Activated CD8-positive, alpha-beta memory T cell treated with anti-CD3 and anti-CD28 coated beads, Interleukin-2, amount 50 U/mL, for 24 hours (primary cell): ENCODE data around the gene PRRC2A.

ENCODE experiments used
- DNase-seq: peaks from one replicate; pipeline ENCODE4 v3.0.0-alpha.2; 2020; ENCODE audit errors: extremely low read depth

PRRC2A gene

DNA sequence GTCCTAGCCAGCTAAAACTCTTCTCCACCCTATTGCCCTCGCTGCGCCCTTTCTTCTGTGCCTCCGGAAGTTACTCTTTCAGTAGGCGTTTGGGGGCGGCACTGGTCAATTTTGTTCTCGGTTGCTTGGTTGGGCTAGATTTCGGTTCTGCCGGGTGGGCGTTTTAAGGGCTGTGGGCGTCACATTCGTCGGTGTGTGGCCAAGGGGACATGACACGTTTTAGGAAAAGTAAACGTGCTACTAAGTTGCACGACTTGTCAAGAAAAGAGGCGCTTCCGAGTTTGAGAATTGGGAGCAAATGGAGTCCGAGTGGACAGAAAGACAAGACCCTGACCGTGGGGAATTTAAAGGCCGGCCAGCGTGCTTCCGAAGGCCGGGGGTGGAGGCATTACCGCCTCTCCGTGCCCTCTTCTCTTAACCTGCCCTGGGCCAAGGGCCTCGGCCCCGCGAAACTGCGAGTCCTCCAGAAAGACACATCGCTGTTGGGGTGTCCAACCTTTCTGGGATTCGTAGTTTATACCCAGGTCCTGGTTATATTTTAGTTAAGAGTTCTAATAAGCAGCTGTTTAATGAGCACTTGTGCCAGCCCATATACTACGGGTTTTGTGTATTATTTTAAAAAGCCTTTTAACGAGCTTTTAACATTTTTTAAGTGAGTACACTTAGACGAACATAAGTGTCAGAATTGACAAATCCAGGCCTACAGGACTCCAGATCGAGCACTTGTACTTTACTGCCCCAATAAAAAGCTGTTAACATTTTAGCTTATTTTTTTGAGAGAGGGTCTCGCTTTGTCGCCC is 32.6 kb downstream of the PRRC2A start:
- DNase-seq: peak; percentile 74

DNA sequence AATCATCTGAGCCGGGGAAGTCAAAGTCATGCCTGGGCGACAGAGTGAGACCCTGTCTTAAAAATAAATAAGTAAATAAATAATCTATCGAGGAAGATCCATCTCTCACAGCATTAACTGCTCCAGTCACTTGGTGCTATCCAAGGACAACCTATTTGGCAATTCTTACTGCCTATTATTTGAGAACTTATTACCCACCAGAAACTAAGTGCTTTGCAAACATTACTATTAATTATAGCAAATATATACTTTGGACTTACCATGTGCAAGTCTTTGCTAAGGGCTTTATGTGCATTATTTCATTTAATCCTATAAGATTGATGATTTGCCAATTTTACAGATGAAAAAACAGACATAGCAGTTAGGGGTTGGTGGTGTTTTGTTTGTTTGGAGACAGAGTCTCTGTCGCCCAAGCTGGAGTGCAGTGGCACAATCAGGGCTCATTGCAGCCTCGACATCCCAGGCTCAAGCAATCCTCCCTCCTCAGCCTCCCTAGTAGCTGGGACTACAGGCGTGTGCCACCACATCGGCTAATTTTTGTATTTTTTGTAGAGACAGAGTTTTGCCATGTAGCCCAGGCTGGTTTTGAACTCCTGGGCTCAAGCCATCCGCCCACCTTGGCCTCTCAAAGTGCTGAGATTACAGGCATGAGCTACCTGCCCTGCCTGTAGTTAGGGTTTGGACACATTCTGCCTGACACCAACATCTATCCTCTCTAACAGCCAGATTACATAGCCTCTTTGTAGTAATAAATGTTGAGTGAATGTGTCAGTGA is 34.2 kb downstream of the PRRC2A start:
- no peak for DNase-seq

DNA sequence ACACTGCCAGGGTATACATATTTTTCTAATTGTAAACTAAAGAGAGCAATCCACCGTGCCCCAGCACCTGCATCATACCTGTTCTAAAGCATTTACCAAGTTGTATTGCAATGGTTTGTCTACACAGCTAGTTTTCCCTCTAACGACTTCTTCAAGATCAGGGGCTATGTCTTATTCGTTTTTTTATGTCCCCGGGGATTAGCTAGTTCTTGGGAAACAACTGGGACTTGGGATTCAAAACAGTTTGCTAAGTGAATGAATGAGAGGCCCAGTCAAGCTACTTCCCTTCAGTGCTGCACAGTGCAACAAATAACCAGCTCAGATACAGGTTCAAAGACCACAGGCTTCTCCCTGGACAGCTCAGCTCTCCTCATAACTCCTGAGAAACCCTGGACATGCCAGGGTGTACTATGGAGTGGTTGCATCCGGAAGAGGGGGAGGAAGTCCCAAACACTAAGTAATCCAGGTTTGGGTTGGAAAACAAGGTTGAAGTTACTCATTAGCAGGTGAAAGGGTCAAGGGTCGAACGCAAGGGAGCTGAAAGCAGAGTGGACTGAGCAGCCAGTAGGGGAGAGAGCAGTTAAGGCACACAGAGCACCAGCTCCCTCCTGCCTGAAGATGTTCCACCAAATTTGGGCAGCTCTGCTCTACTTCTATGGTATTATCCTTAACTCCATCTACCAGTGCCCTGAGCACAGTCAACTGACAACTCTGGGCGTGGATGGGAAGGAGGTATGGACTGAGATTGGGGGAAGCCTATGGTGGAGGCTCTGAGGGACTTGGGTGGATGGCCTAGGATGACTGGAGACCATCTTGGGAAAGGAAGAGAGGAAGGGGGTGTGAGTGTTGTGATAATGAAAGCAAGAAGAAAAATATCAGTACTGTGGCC is 35.1 kb downstream of the PRRC2A start, which contains the start of gene APOM:
APOM (plus strand) TSS at position 546 of the 889 bp plus-strand sequence; CDS start at position 619, 73 bp downstream.
- DNase-seq: no peak

DNA sequence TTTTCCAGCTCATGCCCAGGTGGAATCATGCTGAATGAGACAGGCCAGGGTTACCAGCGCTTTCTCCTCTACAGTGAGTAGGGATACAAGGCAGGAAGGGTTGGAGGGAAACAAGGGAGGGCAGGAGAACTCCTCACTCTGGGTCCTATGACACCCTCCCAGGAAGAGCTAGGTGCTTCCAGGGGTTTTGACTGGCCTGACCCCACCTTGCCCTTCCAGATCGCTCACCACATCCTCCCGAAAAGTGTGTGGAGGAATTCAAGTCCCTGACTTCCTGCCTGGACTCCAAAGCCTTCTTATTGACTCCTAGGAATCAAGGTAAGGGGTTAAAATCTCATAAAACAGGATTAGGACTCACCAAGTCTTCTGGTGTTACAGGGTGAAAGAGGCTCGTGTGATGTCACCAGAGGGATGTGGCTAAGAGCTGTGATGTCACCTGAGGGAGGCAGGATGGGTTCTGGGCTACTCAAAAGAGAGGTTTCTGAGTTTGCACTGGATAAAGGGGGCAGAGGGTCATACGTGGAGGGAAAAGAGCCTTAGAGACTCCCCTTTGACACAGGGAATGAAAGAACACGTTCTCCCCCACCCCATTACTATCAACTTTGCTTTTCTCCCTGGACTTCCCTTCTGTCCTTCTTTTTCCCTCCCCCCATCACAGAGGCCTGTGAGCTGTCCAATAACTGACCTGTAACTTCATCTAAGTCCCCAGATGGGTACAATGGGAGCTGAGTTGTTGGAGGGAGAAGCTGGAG is 37.1 kb downstream of the PRRC2A start:
- no peak for DNase-seq

DNA sequence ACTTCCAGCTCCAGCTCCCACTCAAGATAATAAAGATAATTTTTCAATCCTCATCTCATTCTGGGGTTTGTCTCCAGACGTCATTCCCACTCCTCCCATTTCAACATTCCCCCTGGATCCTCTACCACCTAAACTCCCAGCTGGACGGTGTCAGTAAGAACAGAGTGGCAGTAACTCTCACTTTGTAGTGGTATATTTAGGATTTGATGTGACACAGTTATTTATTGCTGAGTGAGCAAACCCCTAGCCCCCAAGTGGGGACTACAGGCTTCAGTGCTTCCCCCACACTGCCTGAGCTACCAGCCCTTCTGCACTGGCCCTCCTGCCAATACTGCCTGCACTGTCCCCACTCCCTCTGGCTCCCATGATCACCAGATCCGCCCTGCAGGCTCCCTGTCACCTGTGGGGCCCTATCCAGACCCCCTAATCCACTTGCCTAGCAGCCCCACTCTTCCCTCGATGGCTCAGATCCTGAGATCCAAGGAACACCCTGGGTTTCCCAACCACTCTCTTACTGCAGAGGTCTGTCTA is 37.7 kb downstream of the PRRC2A start:
- DNase-seq: no peak

DNA sequence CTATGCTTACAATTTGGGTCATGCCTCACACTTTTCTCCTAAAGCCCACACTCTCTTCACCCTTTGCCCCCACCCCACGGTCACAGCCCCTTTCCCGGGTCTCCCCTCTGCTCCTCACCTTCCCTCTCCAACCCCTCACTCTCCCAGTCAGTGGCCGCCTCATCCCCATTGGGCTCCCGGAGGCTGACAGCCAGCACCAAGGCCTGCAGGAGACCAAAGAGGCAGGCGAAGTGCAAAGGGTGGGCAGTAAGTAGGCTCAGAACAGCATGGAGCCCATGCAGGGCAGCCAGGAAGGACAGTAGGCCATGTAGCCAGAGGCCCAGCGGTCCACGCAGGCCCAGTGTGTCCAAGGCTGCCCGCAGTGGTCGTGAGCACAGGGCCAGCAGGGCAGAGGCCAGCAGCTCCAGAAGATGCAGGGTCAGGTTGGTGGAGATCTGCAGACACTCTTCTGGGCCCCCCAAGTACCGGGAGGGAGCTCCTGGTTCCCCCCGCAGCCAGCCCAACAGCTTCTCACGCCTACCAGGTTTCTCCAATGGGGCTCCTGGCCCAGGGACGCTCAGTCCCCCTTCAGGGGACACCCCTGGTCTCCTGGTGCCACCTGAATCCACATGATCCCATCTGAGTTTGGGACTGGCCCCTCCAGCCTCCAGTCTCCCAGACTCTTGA is 38.6 kb downstream of the PRRC2A start:
- no peak for DNase-seq

DNA sequence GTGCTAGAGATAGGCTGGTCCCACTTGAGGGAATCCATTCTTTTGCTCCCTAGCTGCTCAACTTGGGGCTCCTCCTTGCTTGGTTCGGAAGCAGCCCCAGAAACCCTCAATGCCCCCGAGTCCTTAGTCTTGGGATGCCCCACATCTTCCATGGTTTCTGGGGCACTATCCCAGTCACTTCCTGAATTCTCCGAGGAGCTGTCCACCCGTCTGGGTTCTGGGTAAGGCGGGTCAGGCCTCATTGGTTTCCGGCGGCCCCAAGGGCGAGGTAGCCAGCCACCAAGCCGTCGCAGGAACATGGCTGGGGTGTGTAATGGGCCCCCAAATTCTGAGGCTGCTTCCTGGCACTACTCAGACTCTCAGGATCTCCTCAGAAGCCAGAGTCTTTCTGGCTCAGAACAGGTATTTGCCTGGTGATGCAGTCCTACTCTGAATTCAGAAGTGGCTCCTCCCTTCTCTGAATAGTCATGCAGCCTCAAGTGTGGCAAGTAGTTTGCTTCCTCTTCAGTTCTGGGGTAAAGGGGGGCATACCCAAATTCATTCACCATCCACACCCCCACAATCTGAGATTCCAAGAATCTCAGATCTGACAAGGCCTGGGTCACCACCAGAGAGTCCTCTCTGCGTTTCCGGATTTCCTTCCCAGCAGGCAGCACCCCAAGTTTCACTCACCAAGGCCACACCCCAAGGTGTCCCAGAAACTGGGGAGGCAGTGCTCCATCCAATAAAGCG is 39.3 kb downstream of the PRRC2A start:
- no peak for DNase-seq

DNA sequence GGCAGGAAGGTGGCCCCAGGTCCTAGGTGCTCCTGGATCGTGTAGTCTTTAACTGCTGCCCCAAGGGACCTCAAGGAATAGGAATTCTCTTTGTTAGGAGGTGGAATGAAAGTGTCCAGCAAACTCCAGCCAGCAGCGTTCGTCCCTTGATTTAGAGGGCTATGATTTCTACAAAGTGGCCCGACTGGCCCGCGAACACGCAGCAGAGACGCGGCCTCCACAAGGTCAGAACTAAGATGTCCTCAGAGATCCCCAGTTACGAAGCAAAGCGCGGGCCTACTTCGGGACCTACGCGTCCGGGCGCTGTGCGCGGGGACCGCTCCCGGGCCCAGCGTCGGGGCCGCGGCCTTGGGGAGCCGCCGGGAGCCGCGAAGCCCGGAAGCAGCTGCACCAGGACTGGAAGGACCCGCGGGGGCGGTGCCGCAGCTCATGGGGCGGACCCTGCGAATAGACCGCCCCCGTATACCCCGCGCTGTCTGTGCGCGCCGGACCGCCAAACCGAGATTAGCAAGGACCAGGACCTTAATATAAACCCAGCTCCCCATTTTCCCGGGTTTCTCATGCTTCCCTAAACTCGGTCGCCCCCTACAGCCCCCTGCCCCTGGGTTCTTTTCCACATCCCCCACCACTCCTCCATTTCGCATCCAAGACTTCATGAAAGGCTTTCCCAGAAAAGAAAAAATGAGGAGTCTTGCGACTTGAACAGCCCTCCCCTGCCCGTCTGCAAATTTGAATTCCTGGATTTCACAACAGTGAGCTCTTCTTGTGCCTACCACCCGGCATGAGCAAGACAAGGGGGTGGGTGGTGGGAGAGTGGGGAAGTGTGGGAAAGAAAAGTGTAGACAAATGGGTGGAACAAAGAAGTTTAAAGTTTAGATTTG is 40.1 kb downstream of the PRRC2A start, which contains the start of gene C6orf47:
C6orf47 (minus strand) TSS at position 398 of the 881 bp plus-strand sequence. CDS start 831 bp downstream, outside the sequence.
- no peak for DNase-seq

DNA sequence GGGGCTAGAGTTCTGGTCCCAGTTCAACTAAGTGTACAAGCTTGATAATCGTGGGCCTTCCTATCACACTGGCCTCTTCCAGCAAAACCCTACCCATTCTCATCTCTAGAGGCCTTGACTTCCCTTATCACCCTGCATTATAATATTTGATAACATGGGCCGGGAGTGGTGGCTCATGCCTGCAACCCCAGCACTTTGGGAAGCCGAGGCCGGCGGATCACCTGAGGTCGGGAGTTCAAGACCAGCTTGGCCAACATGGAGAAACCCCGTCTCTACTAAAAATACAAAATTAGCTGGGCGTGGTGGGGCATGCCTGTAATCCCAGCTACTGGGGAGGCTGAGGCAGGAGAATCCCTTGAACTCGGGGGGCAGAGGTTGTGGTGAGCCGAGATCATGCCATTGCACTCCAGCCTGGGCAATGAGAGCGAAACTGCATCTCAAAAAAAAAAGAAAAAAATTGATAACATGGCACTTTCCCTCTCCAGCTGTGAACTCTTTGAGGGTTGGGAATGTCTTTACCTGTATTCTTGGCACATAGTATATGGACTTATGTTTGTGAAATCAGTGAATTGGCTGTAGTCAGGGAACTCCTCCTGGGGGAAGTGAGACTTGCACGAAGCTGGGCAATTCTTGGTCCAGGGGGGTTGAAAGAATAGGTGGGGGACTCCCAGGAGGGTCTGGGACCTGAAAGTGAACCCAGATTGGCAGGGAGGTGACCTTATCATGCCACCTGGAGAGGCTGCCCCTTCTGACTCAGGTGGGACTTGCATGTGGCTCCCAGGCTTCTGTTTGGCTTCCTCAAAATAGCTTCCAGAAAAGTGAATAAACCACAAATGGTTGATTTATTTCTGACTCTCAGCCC is 41.0 kb downstream of the PRRC2A start:
- no peak for DNase-seq

DNA sequence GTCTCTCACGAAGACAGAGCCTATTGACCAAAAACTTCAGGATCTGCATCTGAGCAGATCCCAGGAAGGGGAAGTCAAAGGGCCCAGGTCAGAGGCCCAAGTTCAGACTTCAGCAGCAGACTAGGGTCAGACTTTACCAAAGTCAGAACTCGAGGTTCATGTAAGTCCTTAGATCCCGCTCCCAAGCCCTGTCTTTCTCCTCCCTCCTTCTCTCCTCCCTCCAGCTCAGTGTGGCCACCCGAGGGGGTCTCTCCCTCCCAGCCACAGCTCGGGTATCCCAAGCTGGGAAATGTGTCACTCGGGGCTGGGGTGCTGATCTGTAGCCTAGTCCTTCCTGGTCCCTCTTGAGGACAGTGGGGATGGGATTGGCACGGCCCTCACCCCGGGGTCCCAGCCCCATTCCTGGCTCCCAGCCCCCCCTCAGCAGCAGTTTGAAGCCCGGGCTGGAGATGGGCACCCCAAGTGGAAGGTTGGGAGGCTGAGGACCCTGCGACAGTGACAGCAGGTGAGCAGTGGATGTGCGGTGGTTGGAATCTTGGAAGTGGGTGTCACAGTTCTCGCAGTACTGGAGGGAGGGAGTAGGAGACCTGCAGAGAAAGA is 41.7 kb downstream of the PRRC2A start:
- no peak for DNase-seq

DNA sequence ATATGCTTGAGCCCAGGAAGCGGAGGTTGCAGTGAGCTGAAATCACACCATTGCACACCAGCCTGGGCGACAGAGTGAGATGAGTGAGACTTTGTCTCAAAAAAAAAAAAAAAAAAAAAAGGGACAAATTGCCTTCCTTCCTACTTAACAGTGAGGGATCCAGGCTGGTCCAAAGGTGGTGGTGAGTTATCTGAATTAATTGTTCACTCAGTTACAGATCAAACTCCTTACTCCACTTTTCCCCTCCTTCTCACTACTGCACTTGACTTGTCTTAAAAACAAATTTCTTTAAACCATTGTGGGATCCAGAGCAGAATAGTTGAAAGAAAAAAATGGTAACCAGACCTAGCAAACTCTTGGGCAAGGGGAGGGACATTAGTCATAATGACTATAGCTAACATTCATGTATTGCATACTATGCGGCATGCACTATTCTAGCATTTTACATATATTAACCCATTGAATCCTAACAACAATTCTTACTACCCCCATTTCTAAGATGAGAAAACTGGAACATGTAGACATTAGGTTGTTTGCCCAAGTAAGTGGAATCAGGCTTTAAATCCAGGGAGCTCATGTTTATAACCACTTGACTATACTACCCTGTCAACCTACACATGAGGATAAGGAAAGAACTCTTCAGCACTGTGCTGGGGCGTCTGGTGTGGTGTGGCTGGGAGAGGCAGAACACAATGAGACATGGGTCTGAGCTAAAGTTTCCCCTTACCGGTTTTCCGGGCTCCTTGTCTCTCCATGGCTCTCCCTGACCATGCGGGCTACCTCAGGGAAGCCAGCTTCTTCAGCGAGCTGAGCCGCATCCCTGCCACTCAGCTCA is 42.8 kb downstream of the PRRC2A start:
- DNase-seq: no peak

DNA sequence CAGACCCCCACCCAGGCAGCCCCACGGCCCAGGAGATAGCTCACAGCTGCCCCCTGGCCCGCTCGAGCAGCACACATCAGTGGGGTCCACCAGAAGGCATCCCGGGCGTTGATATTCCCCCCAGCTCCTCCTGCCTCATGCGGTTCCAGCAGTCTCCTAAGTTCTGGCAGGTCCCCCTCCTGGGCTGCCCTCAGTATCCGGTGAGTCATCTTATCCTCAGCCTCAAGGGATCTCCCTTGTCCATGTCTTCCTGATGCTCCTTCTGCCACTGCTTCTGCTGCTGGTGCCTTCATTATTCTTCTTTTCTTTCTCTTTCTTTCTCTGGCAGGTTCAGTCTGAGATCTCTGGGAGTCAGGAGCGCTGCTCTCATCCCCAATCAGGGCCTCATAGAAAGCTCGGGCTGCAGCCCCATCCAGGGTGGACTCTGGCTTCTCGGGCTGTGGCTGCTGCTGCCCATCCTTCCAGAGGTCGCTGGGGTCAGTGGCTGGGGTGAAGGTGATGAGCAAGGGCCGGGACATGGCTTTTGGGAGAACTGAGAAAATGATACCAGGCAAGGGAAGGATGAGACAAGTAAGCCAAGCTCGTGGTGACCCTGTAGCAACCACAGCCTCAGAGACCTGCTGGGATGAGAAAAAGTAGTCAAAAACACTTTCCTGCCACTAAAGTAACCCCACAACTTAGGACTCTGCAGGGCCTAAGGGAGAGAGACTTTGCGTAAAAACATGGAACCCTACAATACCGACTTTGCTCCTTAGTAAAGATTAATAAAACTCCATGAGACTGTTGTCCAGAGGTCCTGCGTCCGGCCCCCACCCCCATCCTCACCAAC is 43.7 kb downstream of the PRRC2A start:
- DNase-seq: no peak

DNA sequence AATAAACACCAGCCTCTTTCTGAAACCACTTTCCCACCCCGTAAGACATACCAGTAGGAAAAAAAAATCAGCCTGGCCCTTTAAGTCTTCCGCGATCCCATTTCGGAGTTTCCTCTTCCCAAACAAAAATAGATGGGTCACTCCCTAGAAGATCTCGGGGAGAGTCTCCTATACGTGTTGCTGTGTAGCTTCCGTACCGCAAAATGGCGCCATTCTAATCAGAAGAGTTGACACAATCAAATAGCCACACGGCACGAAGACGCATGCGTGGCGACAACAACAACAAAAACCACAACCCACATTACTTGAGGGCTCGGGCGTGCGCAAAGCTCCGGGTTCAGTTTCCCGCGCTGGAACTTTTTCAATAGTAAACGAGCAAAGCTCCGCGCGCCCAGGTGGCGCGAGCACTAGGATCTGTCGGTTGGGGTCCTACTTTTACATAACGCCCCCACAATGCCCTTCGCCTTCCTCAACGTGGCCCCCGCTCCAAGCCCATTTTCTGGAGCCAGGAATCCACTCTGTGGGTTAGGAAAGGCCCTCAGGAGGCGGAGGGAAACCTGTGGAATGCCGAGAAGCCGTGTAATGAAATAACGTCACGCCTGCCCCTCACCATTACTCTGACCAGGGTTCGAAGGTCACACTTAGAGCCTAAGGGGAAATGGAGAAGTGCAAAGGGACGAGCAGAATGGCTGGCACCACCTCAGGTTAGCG is 44.4 kb downstream of the PRRC2A start, which contains the start of gene GPANK1:
GPANK1 (minus strand) TSS at position 208 of the 711 bp plus-strand sequence. CDS start 519 bp downstream, outside the sequence.
- peak; percentile 81 for DNase-seq

DNA sequence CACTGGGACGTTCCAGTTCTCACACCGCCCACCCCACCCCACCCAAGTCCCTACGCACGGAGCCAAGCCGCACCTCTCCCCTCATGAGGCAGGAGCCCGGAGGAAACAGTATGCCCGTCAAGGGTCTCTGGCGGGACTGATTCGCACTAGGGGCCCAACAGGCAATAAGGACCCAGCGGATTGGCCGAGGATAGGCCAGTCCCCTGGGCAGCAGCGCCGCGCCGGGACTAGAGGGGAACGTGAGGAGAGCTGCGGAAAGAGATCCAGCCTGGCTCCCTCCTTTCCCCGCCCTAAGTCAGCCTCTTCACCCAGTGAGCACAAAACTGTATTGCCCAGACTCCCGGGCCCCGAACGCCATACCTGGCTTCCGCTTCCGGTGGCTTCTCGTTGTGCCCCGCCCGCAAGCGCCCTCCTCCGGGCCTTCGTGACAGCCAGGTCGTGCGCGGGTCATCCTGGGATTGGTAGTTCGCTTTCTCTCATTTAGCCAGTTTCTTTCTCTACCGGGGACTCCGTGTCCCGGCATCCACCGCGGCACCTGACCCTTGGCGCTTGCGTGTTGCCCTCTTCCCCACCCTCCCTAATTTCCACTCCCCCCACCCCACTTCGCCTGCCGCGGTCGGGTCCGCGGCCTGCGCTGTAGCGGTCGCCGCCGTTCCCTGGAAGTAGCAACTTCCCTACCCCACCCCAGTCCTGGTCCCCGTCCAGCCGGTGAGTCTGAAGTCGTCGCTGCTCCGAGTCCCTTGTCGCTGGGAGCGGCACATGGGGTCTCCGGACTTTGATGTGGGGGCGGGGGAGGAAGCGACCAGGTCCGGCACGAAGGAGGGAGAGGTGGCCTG is 45.2 kb downstream of the PRRC2A start, which contains the start of gene CSNK2B:
CSNK2B (plus strand) TSS at position 580 of the 836 bp plus-strand sequence. CDS start 752 bp downstream, outside the sequence.
- peak; percentile 95 for DNase-seq
